ENCODE data around the gene DCST1. TPM values are rescaled to one million over a fixed set of nuclear protein-coding genes. Genes with fewer than 3 reads are reported as not detected.

The DCST1 gene
- total RNA-seq, 1 experiment from 2014 or later, result 0.22 TPM

- no peaks in the 10 kb centered on the region for H3K9me3 ChIP-seq (ENCODE audit: insufficient read depth, low read depth)
- H2AFZ ChIP-seq, result no peak overlapping the region
- H3K4me2 ChIP-seq, result no peak overlapping the region
- H3K4me3 ChIP-seq, result no peak overlapping the region
- CTCF ChIA-PET, result no interaction called here
- H3K4me1 ChIP-seq (replicated peaks; ENCODE audit: insufficient read depth), result peaks cover 29% of the 10 kb centered on the region
- H3F3A ChIP-seq (ENCODE audit: insufficient read depth, low read depth), result peaks cover 17% of the 10 kb centered on the region; the same call in 1 of the 2 replicates
- H4K20me1 ChIP-seq (ENCODE audit: insufficient read depth), result no peaks in the 10 kb centered on the region
- POLR2A ChIA-PET (ENCODE audit: unreplicated experiment), result no interaction called here
- H3K27me3 ChIP-seq (ENCODE audit: insufficient read depth, low read depth), result no peaks in the 10 kb centered on the region
- intact Hi-C loops (cut with micrococcal nuclease; ENCODE audit: unreplicated experiment), result no loop called here
- no peak overlapping the region for H3K27ac ChIP-seq
- TF ChIP-seq CTCF (conservative IDR thresholded peaks at IDR 0.05) (no peak), EZH2 (IDR thresholded peaks at IDR 0.05; ENCODE audit: low read depth) (no peak)
- no peaks in the 10 kb centered on the region for H3K36me3 ChIP-seq (ENCODE audit: low read depth)
- H3K9me2 ChIP-seq (ENCODE audit: insufficient read depth), result no peaks in the 10 kb centered on the region
- no peak for DNase-seq
- BruUV-seq (replicated peaks), result no TSS peak
- H3K79me2 ChIP-seq (ENCODE audit: low read depth), result no peaks in the 10 kb centered on the region
Measured at GRCh38 chr1:155029513-155030242, 3.9 kb upstream of the DCST1 start.

DNA sequence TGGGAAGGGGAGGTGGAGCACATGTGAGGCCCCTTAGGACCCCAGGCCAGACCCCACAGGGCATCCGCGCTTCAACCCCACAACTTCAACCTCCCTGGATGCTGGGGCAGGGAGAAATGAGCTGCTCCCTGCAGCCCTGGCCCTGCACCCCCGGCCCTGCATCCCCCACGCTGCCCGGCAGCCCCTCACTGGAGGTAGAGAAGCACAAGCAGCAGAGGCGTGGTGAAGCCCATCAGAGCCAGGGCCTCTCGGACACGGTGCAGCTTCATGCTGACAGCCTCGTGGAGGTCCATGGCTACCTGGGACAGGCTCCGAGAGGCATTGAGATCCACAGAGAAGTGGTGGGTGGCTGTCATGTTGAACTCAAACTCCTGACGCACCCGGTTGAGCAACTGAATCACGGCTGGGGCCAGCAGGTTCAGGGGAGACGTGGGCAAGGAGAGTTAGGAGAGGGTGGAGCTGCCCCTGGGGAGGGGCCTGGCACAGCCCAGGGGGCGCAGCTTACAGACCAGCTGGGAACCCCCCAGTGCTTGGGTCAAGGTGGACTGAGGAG lies 3.3 kb upstream of the DCST1 start:
- TF ChIP-seq CTCF (conservative IDR thresholded peaks at IDR 0.05), result no peak
- no peaks in the 10 kb centered on the region for H3K27me3 ChIP-seq (ENCODE audit: insufficient read depth, low read depth)
- no peaks in the 10 kb centered on the region for H3K79me2 ChIP-seq (ENCODE audit: low read depth)
- H3K9me3 ChIP-seq (ENCODE audit: insufficient read depth, low read depth), result no peaks in the 10 kb centered on the region
- no TSS peak for BruUV-seq (replicated peaks)
- POLR2A ChIA-PET (ENCODE audit: unreplicated experiment), result no interaction called here
- H3K9me2 ChIP-seq (ENCODE audit: insufficient read depth), result no peaks in the 10 kb centered on the region
- H3K36me3 ChIP-seq (ENCODE audit: low read depth), result no peaks in the 10 kb centered on the region
- H2AFZ ChIP-seq, result no peak overlapping the region
- intact Hi-C loops (cut with micrococcal nuclease; ENCODE audit: unreplicated experiment), result no loop called here
- CTCF ChIA-PET, result no interaction called here
- H3F3A ChIP-seq (ENCODE audit: insufficient read depth, low read depth), result peaks cover 11% of the 10 kb centered on the region; the same call in 1 of the 2 replicates
- no peak overlapping the region for H3K27ac ChIP-seq
- no peak overlapping the region for H3K4me3 ChIP-seq
- H3K4me2 ChIP-seq, result no peak overlapping the region
- H4K20me1 ChIP-seq (ENCODE audit: insufficient read depth), result no peaks in the 10 kb centered on the region
- DNase-seq, result no peak
- H3K4me1 ChIP-seq (replicated peaks; ENCODE audit: insufficient read depth), result peaks cover 23% of the 10 kb centered on the region

- Histone ChIP-seq H3K9me2 (ENCODE audit: insufficient read depth) (no peaks in the 10 kb centered on the region), H3K9me3 (ENCODE audit: insufficient read depth, low read depth) (no peaks in the 10 kb centered on the region), H3K79me2 (ENCODE audit: low read depth) (no peaks in the 10 kb centered on the region), H3K4me3 (no peak overlapping the region), H2AFZ (no peak overlapping the region), H3K4me1 (replicated peaks; ENCODE audit: insufficient read depth) (peaks cover 17% of the 10 kb centered on the region), H3K27ac (no peak overlapping the region), H3K27me3 (ENCODE audit: insufficient read depth, low read depth) (no peaks in the 10 kb centered on the region), H3F3A (ENCODE audit: insufficient read depth, low read depth) (0 out of 2 replicates have a peak, but pooled peaks cover 7% of the 10 kb centered on the region), H3K36me3 (ENCODE audit: low read depth) (no peaks in the 10 kb centered on the region), H3K4me2 (no peak overlapping the region), H4K20me1 (ENCODE audit: insufficient read depth) (no peaks in the 10 kb centered on the region)
- CTCF ChIA-PET, result no interaction called here
- POLR2A ChIA-PET (ENCODE audit: unreplicated experiment), result no interaction called here
- DNase-seq, result no peak
- BruUV-seq (replicated peaks), result no TSS peak
- intact Hi-C loops (cut with micrococcal nuclease; ENCODE audit: unreplicated experiment), result no loop called here
- TF ChIP-seq EZH2 (IDR thresholded peaks at IDR 0.05; ENCODE audit: low read depth) (no peak), CTCF (conservative IDR thresholded peaks at IDR 0.05) (no peak)
Measured at GRCh38 chr1:155030899-155031298, 2.7 kb upstream of the DCST1 start.
